Suprapubic skin (tissue), 4 donors: ENCODE results near the gene MTA3. TPM values are rescaled to one million over a fixed set of nuclear protein-coding genes. Genes with fewer than 3 reads are reported as not detected.

Source experiments
- DNase-seq, 2 donors: peaks; one replicate each; pipeline ENCODE4 v3.0.0-alpha.2; 2019; ENCODE audit warnings: low spot score in 2 of 2
- H3K27ac ChIP-seq: fragments of 200-600 bp; sonication (generic); one replicate; pipeline ENCODE4 v1.5.1; 2019
- H3K27me3 ChIP-seq: fragments of 200-600 bp; sonication (generic); one replicate; pipeline ENCODE4 v1.5.1; 2019
- H3K36me3 ChIP-seq: fragments of 200-600 bp; sonication (generic); one replicate; pipeline ENCODE4 v1.5.1; 2019
- H3K4me1 ChIP-seq: fragments of 200-600 bp; sonication (generic); one replicate; pipeline ENCODE4 v1.5.1; 2019
- H3K4me3 ChIP-seq: fragments of 200-600 bp; sonication (generic); one replicate; pipeline ENCODE4 v1.5.1; 2019; ENCODE audit warnings: mild to moderate bottlenecking
- H3K9me3 ChIP-seq: fragments of 200-600 bp; sonication (generic); one replicate; pipeline ENCODE4 v1.5.1; 2019
- EP300 ChIP-seq: sonication (generic); formaldehyde crosslinking; IDR thresholded peaks from one replicate; pipeline ENCODE4 v1.6.1; 2017; ENCODE audit warnings: antibody characterized with exemption
- POLR2A ChIP-seq, 2 donors: fragments of 450-650 bp; IDR thresholded peaks; one replicate each; pipeline ENCODE4 v1.6.1; 2017; ENCODE audit warnings: antibody characterized with exemption in 2 of 2, mild to moderate bottlenecking in 2 of 2, moderate library complexity in 2 of 2
- POLR2AphosphoS5 ChIP-seq, 3 donors: sonication (generic); formaldehyde crosslinking; IDR thresholded peaks; one replicate each; pipeline ENCODE4 v1.6.1; 2017; ENCODE audit warnings: antibody characterized with exemption in 3 of 3
- WGBS: methylation state at CpG from one replicate; pipeline ENCODE4 v1.1.5; 2018; 5-methylcytosine and 5-hydroxymethylcytosine counted together
- total RNA-seq, 4 donors: library from RNA; depleted of rRNA; stranded (reverse); fragments of >200 nt; gene quantifications; one replicate each; pipeline ENCODE4 v1.1.0, GENCODE V29; 2016
- TF ChIP-seq, protein P1 (sequence below), 2 donors: fragments of 200-600 bp in 1 of 2; fragments of 450-650 bp in 1 of 2; sonication (generic) in 1 of 2; IDR thresholded peaks; one replicate each; pipeline ENCODE4 v1.5.1; 2016 to 2019; ENCODE audit warnings: antibody characterized with exemption in 2 of 2, mild to moderate bottlenecking in 1 of 2, moderate library complexity in 1 of 2

The MTA3 gene
- total RNA-seq, 4 donors from 2014 or later: 29.6 to 81.9 (median 30.3) TPM

DNA sequence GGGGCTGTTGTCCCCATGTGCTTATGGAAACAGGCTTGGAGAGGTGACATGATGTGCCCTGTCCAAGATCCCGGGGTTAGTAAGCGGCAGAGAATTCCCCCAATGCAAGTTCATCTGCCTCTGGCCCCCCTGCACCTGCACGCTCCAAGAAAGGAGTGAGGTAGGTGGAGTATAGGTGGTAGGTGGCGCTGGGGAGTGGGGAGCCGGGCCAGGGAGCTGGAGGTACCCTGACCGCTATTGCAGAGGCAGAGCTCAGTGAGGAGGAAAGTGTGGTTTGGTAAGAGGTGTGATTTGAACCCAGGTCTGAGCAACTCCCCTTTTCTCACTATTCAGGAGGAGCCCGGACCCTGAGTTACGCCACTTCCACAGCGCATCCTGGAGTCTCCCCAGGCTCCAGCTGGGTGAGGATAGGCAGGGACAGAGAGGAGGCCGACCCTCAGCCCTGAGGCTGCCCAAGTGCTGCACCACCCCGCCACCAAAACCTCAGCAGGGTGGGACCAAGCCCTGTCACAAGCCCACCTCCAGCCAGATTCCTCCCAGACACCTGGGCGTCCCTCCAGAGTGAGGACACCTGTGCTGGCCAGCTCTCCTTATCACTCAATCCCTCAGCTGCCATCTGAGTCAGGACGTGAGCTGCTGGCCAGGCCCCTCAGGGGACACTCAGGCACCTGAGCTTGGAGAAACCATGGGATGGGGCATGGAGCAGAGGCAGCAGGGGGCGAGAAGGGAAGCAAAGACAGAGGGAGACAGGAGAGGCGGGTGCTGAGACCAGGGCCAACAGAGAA lies 218.3 kb downstream of the MTA3 start:
- Histone ChIP-seq H3K27me3 (no peaks in the 10 kb centered on the region), H3K9me3 (no peaks in the 10 kb centered on the region), H3K4me1 (peaks cover 6% of the 10 kb centered on the region), H3K4me3 (no peak overlapping the region), H3K27ac (no peak overlapping the region), H3K36me3 (peaks cover 10% of the 10 kb centered on the region)
- 88% methylated on average over 15 of the region's 15 CpGs for WGBS
- no peak for DNase-seq
- TF ChIP-seq POLR2A (IDR thresholded peaks at IDR 0.05): no peak
- TF ChIP-seq POLR2AphosphoS5 (IDR thresholded peaks at IDR 0.05): no peak
- TF ChIP-seq, protein P1, sequence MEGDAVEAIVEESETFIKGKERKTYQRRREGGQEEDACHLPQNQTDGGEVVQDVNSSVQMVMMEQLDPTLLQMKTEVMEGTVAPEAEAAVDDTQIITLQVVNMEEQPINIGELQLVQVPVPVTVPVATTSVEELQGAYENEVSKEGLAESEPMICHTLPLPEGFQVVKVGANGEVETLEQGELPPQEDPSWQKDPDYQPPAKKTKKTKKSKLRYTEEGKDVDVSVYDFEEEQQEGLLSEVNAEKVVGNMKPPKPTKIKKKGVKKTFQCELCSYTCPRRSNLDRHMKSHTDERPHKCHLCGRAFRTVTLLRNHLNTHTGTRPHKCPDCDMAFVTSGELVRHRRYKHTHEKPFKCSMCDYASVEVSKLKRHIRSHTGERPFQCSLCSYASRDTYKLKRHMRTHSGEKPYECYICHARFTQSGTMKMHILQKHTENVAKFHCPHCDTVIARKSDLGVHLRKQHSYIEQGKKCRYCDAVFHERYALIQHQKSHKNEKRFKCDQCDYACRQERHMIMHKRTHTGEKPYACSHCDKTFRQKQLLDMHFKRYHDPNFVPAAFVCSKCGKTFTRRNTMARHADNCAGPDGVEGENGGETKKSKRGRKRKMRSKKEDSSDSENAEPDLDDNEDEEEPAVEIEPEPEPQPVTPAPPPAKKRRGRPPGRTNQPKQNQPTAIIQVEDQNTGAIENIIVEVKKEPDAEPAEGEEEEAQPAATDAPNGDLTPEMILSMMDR (IDR thresholded peaks at IDR 0.05): no peak
- no peak for TF ChIP-seq EP300

DNA sequence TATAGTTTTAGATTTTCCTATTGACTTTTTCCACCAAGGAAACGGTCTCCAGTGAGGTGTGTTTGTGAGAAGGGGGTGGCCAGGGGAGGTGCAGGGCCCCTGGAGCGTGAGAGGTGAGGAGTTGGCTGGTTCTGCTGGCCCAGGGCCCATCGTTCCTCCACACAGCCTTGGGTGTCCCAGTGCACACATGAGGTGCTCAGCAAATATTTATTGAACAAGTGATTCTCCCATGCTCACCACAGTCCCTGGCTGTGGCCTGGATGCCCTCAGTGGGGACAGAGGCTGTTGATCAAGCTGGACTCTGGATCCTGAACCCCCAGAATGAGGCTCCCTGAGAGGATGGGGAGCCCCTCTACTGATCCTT lies 219.0 kb downstream of the MTA3 start:
- WGBS: 90% methylated on average over 3 of the region's 3 CpGs
- Histone ChIP-seq H3K27me3 (no peaks in the 10 kb centered on the region), H3K27ac (no peak overlapping the region), H3K36me3 (peaks cover 10% of the 10 kb centered on the region), H3K9me3 (no peaks in the 10 kb centered on the region), H3K4me1 (peaks cover 11% of the 10 kb centered on the region), H3K4me3 (no peak overlapping the region)
- no peak for TF ChIP-seq EP300
- no peak for TF ChIP-seq POLR2AphosphoS5 (IDR thresholded peaks at IDR 0.05)
- TF ChIP-seq POLR2A (IDR thresholded peaks at IDR 0.05): no peak
- TF ChIP-seq, protein P1 (IDR thresholded peaks at IDR 0.05): no peak
- no peak for DNase-seq

DNA sequence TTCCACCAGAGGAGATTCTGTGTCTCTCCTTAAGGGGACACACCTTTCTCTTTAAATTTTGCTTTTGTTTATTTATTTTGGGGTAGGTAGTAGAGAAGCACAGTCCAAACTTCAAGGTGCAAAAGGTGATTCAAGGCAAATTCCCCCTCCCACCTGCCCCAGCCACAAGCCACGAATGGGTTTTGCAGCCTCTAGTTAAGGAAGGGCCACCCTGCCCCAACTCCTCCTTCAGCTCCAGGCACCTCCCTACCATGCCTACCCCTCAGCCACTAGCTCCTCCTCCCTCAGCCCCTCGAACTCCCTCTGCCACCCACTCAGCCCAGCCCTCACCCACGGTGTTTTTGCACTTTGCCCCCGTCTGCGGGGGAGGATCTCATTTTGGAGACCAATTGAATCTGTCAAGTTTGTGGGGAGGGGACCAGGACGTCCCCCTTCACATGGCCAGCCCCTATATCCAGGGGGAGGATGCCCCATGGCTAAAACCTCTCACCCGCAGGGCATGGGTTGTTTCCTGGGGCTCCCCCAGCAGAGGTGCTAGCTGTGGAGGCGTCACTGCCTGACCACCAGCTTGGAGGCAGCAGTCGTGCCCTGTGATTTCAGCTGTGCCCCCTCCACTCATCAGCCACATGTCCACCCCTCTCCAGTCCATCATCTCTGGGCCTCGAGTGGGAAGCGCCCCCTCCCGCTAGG lies 219.5 kb downstream of the MTA3 start:
- Histone ChIP-seq H3K9me3 (no peaks in the 10 kb centered on the region), H3K36me3 (peaks cover 10% of the 10 kb centered on the region), H3K4me3 (no peak overlapping the region), H3K27ac (no peak overlapping the region), H3K27me3 (no peaks in the 10 kb centered on the region), H3K4me1 (peaks cover 12% of the 10 kb centered on the region)
- DNase-seq: no peak
- WGBS: 91% methylated on average over 10 of the region's 12 CpGs
- TF ChIP-seq POLR2AphosphoS5 (IDR thresholded peaks at IDR 0.05) (no peak), EP300 (no peak), POLR2A (IDR thresholded peaks at IDR 0.05) (no peak)
- TF ChIP-seq, protein P1 (IDR thresholded peaks at IDR 0.05): no peak

DNA sequence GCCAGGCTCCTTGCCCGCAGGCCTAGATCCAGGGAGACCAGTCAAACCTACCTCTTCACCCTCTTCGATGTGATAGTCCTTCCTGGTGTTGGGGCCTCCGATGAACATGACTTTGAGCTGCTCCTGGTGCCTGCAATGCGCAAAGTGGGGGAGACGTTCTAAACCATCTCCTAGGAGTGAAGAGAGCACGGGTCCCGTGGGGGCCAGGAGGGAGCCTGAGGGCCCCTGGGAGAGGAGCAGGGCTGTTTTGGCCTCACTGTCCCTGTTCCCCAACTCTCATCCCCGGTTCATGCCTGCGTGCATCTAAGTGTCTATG lies 220.0 kb downstream of the MTA3 start:
- TF ChIP-seq POLR2AphosphoS5 (IDR thresholded peaks at IDR 0.05) (no peak), EP300 (no peak), POLR2A (IDR thresholded peaks at IDR 0.05) (no peak)
- TF ChIP-seq, protein P1 (IDR thresholded peaks at IDR 0.05): no peak

DNA sequence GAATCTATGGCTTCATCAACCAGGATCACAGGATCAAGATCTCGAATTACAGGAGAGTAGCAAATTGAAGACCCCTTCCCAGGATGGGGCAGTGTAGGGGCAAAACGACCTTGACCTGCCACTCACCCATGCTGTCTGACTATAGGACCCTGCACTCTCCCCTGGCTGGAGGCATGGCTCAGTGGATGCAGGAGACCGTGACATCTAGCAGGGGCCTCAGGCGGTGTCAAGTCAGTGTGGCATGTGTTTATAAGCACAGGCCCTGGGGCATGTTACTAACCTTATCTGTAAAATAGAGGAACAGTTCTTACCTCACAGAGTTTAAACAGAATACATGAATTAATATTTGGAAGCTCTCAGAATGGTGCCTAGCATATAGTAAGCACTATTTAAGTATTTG lies 220.4 kb downstream of the MTA3 start:
- H3K4me3 ChIP-seq: no peak overlapping the region
- TF ChIP-seq, protein P1 (IDR thresholded peaks at IDR 0.05): no peak
- TF ChIP-seq POLR2A (IDR thresholded peaks at IDR 0.05): no peak
- no peak for TF ChIP-seq EP300
- no peak for TF ChIP-seq POLR2AphosphoS5 (IDR thresholded peaks at IDR 0.05)
- H3K36me3 ChIP-seq: peaks cover 4% of the 10 kb centered on the region
- DNase-seq: no peak
- no peak overlapping the region for H3K27ac ChIP-seq
- H3K4me1 ChIP-seq: peaks cover 20% of the 10 kb centered on the region
- H3K9me3 ChIP-seq: no peaks in the 10 kb centered on the region
- H3K27me3 ChIP-seq: no peaks in the 10 kb centered on the region
- 85% methylated on average over 4 of the region's 4 CpGs for WGBS

More for the DNA sequence above, 220.0 kb downstream of the MTA3 start:
- H3K4me1 ChIP-seq: peaks cover 17% of the 10 kb centered on the region
- peaks cover 7% of the 10 kb centered on the region for H3K36me3 ChIP-seq
- H3K27me3 ChIP-seq: no peaks in the 10 kb centered on the region
- no peak overlapping the region for H3K4me3 ChIP-seq
- H3K27ac ChIP-seq: no peak overlapping the region
- WGBS: 90% methylated on average over 2 of the region's 9 CpGs
- H3K9me3 ChIP-seq: no peaks in the 10 kb centered on the region
- DNase-seq: no peak
